OCI-LY7 (cell line): ENCODE results near the gene ITK. TPM values are rescaled to one million over a fixed set of nuclear protein-coding genes. Genes with fewer than 3 reads are reported as not detected.

Source experiments
- BruUV-seq: library from RNA; stranded (reverse); fragments of 400-500 nt; replicated peaks from 2 replicates; lab custom pipeline; 2021; lab: Mats Ljungman, UMichigan
- CTCF ChIA-PET: fragments of 300-600 bp; sonication (Branson Sonifier 250); formaldehyde crosslinking; loops from one replicate; lab custom pipeline; 2022; ENCODE audit warnings: antibody characterized with exemption; ENCODE audit not compliant: unreplicated experiment; lab: Charles Lee
- POLR2A ChIA-PET: fragments of 300-600 bp; sonication (Branson Sonifier 250); formaldehyde crosslinking; loops from one replicate; lab custom pipeline; 2022; ENCODE audit warnings: antibody characterized with exemption; lab: Charles Lee
- DNase-seq: peaks from one replicate; pipeline ENCODE4 v3.0.0-alpha.2; 2015; ENCODE audit warnings: low spot score
- H2AFZ ChIP-seq: fragments of 200-600 bp; sonication (generic), shearing (Covaris generic); 2 replicates; pipeline ENCODE4 v1.6.1; 2014; ENCODE audit warnings: mild to moderate bottlenecking, antibody characterized with exemption, low read length, moderate library complexity
- H3K27ac ChIP-seq: fragments of 200-600 bp; sonication (generic); 2 replicates; pipeline ENCODE4 v1.5.1; 2014; ENCODE audit warnings: mixed run types, low read depth, mild to moderate bottlenecking, moderate library complexity, low read length, inconsistent platforms; ENCODE audit not compliant: poor library complexity, severe bottlenecking
- H3K36me3 ChIP-seq: fragments of 200-600 bp; sonication (generic); 2 replicates; pipeline ENCODE4 v1.6.1; 2014; ENCODE audit warnings: mild to moderate bottlenecking, antibody characterized with exemption, low read length, moderate library complexity, mixed read lengths; ENCODE audit not compliant: insufficient read depth
- H3K4me1 ChIP-seq: fragments of 200-600 bp; sonication (generic); 2 replicates; pipeline ENCODE4 v1.5.1; 2014; ENCODE audit warnings: mild to moderate bottlenecking, low read length; ENCODE audit not compliant: insufficient read depth, poor library complexity, severe bottlenecking
- H3K4me2 ChIP-seq: fragments of 200-600 bp; sonication (generic); 2 replicates; pipeline ENCODE4 v1.6.1; 2014; ENCODE audit warnings: mild to moderate bottlenecking, low read length
- H3K4me3 ChIP-seq: fragments of 200-600 bp; sonication (generic); 2 replicates; pipeline ENCODE4 v1.5.1; 2014; ENCODE audit warnings: mild to moderate bottlenecking, low read depth, low read length; ENCODE audit not compliant: poor library complexity, severe bottlenecking
- H3K79me2 ChIP-seq: fragments of 200-600 bp; sonication (generic); 2 replicates; pipeline ENCODE4 v1.6.1; 2016; ENCODE audit warnings: low read depth, mild to moderate bottlenecking, low read length, moderate library complexity, mixed read lengths; ENCODE audit not compliant: insufficient read depth
- H3K9me2 ChIP-seq: fragments of 200-600 bp; sonication (generic); 2 replicates; pipeline ENCODE4 v1.6.1; 2016; ENCODE audit warnings: mild to moderate bottlenecking, low read length, mixed read lengths; ENCODE audit not compliant: insufficient read depth
- H3K9me3 ChIP-seq: fragments of 200-600 bp; sonication (generic); 2 replicates; pipeline ENCODE4 v1.6.1; 2014; ENCODE audit warnings: mild to moderate bottlenecking, mixed run types, low read length, mixed read lengths
- H4K20me1 ChIP-seq: fragments of 200-600 bp; sonication (generic); 2 replicates; pipeline ENCODE4 v1.6.1; 2014; ENCODE audit warnings: mild to moderate bottlenecking, antibody characterized with exemption, low read length, moderate library complexity, mixed read lengths; ENCODE audit not compliant: insufficient read depth
- EZH2phosphoT487 ChIP-seq: fragments of 200-600 bp; sonication (generic); IDR thresholded peaks from 2 replicates; pipeline ENCODE4 v1.6.1; 2018; ENCODE audit warnings: low read depth, borderline replicate concordance, mild to moderate bottlenecking, mixed run types, antibody characterized with exemption, low read length, moderate library complexity, mixed read lengths
- intact Hi-C: fragments of 100-400 bp; cut with micrococcal nuclease; formaldehyde crosslinking; loops from one replicate; pipeline ENCODE4 v1.10.0; 2022; ENCODE audit not compliant: unreplicated experiment
- total RNA-seq, 2 experiments: library from RNA; depleted of rRNA in 1 of 2; stranded (reverse); fragments of >200 nt in 1 of 2; shearing (Covaris generic) in 1 of 2; gene quantifications; 2 replicates each; pipeline ENCODE4 v1.2.3, GENCODE V29; 2014 to 2022
- TF ChIP-seq, protein P1 (sequence below): fragments of 200-600 bp; sonication (generic); conservative IDR thresholded peaks from 2 replicates; pipeline ENCODE4 v1.5.1; 2014; ENCODE audit warnings: mild to moderate bottlenecking, antibody characterized with exemption, low read length, moderate library complexity, mixed read lengths

Gene ITK
- total RNA-seq, 2 experiments from 2014 or later, result not detected

DNA sequence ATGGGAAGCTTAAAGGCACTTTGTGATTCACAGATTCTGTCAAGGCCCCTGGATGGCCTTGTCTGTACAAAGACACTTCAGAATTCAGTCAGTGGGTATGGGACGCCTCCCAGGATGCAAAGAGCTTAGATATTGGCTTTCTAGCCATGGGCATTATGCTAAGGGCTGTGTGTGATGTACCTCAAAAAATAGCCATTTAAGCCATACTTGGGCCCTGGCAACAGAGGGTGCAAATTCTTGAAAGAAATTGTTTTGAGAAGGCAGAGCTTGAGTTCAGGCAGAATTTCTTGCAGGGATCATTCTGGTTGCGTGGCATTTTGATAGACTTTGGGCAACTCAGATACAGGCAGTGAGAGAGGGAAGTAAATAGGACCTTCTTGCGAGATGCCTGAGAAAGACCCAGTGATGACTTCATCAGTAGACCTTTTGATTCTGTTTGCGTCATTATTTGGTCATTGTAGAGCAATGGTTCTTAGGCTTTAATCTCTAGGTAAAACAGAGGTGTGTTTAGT, 89.2 kb downstream of the ITK start:
- POLR2A ChIA-PET, result interaction anchor here (0.8 to 1.0 kb wide), 2 partner anchors 13 to 16 kb away, joined by 3 to 5 read pairs; no protein-coding TSS in a partner anchor

DNA sequence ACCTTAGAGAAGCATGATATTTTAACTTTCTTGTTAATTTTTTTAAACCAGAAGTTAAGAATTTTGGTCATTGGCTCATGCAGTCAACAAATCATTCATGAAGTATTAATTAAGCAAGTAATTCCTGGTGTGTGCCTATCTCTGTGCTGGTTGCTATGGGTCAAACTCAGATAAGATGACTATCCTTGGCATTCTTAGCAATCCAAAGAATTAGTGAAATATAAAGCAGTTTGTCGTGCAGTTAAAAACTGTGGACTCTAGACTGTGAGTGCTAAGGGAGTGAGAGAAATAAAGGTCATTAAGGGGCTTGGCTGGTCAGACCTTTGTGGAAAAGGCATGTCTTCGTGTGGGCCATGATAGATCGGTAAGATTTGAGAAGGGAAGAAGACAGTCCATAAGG, 90.1 kb downstream of the ITK start:
- no peak for DNase-seq
- peaks cover 3% of the 10 kb centered on the region; the same call in 1 of the 2 replicates for H4K20me1 ChIP-seq
- ChIA-PET POLR2A (interaction anchor here (1.4 to 4.7 kb wide), 3 partner anchors 15 to 356 kb away, joined by 4 to 64 read pairs (median 5); no protein-coding TSS in a partner anchor), CTCF (no interaction called here)
- intact Hi-C loops, result loop anchor here (2.0 to 5.0 kb wide), 3 partner anchors 232 to 1937 kb away; partner anchors contain the start of gene RNF145
- H3K4me3 ChIP-seq, result peak overlapping the region; percentile 82
- peak overlapping the region; percentile 100 for H3K4me2 ChIP-seq
- TF ChIP-seq, protein P1, sequence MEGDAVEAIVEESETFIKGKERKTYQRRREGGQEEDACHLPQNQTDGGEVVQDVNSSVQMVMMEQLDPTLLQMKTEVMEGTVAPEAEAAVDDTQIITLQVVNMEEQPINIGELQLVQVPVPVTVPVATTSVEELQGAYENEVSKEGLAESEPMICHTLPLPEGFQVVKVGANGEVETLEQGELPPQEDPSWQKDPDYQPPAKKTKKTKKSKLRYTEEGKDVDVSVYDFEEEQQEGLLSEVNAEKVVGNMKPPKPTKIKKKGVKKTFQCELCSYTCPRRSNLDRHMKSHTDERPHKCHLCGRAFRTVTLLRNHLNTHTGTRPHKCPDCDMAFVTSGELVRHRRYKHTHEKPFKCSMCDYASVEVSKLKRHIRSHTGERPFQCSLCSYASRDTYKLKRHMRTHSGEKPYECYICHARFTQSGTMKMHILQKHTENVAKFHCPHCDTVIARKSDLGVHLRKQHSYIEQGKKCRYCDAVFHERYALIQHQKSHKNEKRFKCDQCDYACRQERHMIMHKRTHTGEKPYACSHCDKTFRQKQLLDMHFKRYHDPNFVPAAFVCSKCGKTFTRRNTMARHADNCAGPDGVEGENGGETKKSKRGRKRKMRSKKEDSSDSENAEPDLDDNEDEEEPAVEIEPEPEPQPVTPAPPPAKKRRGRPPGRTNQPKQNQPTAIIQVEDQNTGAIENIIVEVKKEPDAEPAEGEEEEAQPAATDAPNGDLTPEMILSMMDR, result no peak
- no peak for TF ChIP-seq EZH2phosphoT487
- H3K79me2 ChIP-seq, result peaks cover 91% of the 10 kb centered on the region
- peaks cover 43% of the 10 kb centered on the region for H3K36me3 ChIP-seq
- no TSS peak for BruUV-seq
- no peaks in the 10 kb centered on the region for H3K9me2 ChIP-seq
- peaks cover 84% of the 10 kb centered on the region for H3K4me1 ChIP-seq
- no peaks in the 10 kb centered on the region for H3K9me3 ChIP-seq
- H3K27ac ChIP-seq, result peak overlapping the region; percentile 98
- no peak overlapping the region for H2AFZ ChIP-seq

More for the DNA sequence above, 89.2 kb downstream of the ITK start:
- TF ChIP-seq, protein P1, result no peak
- no peak for TF ChIP-seq EZH2phosphoT487
- CTCF ChIA-PET, result no interaction called here
- Histone ChIP-seq H3K9me2 (no peaks in the 10 kb centered on the region), H3K36me3 (peaks cover 40% of the 10 kb centered on the region), H3K4me2 (peak overlapping the region; percentile 100), H3K4me3 (peak overlapping the region; percentile 82), H3K79me2 (peaks cover 81% of the 10 kb centered on the region), H3K9me3 (no peaks in the 10 kb centered on the region), H3K4me1 (peaks cover 85% of the 10 kb centered on the region), H3K27ac (peak overlapping the region; percentile 98), H4K20me1 (no peaks in the 10 kb centered on the region), H2AFZ (no peak overlapping the region)
- no peak for DNase-seq
- intact Hi-C loops, result loop anchor here (2.0 to 10.0 kb wide), 8 partner anchors 217 to 1937 kb away; partner anchors contain the start of genes RNF145 and THG1L
- no TSS peak for BruUV-seq
